HCT116 (cell line): ENCODE results near the gene TMEM238. TPM values are rescaled to one million over a fixed set of nuclear protein-coding genes. Genes with fewer than 3 reads are reported as not detected.

ENCODE experiments used
- ATAC-seq: fragments of 200-7000 bp; cut with Tn5 transposase; 2 replicates; pipeline ENCODE4 v1.9.1; 2020; ENCODE audit warnings: mild to moderate bottlenecking, moderate library complexity
- BruUV-seq: library from RNA; stranded (reverse); fragments of 400-500 nt; replicated peaks from 2 replicates; lab custom pipeline; 2021; lab: Mats Ljungman, UMichigan
- CTCF ChIA-PET: fragments of 300-600 bp; sonication (Branson Sonifier 250); formaldehyde crosslinking; loops from one replicate; lab custom pipeline; 2021; ENCODE audit warnings: antibody characterized with exemption; lab: Charles Lee
- POLR2A ChIA-PET: fragments of 300-600, 350-600 bp; sonication (Branson Sonifier 250); formaldehyde crosslinking; loops from one replicate; lab custom pipeline; 2021; ENCODE audit warnings: antibody characterized with exemption; lab: Charles Lee
- RAD21 ChIA-PET, 2 experiments: fragments of 300-600 bp; sonication (Branson Sonifier 250); formaldehyde crosslinking; loops; one replicate each; lab custom pipeline; 2023; ENCODE audit warnings: low total read pairs in 2 of 2; ENCODE audit not compliant: uncharacterized antibody in 2 of 2, unreplicated experiment in 2 of 2, low non-redundant PET in 1 of 2; lab: Charles Lee
- DNase-seq: peaks from one replicate; pipeline ENCODE4 v3.0.0-alpha.2; 2010; ENCODE audit warnings: low read depth, low spot score
- H2AFZ ChIP-seq: fragments of 200-600 bp; shearing (Covaris generic), sonication (generic); 2 replicates; pipeline ENCODE4 v1.6.1; 2017; ENCODE audit warnings: low read depth, mixed run types, mixed read lengths, antibody characterized with exemption, low read length; ENCODE audit not compliant: poor library complexity, severe bottlenecking
- H3K27ac ChIP-seq: 2 replicates; pipeline ENCODE4 v1.5.1; 2012; ENCODE audit warnings: low read depth, low read length
- H3K27me3 ChIP-seq: fragments of 200-600 bp; sonication (generic); 2 replicates; pipeline ENCODE4 v1.6.1; 2016; ENCODE audit warnings: mixed run types, low read length, mixed read lengths; ENCODE audit not compliant: insufficient read depth
- H3K36me3 ChIP-seq, 2 experiments: fragments of 200-500 bp in 1 of 2; fragments of 200-600 bp in 1 of 2; sonication (Bioruptor generic) in 1 of 2; sonication (generic) in 1 of 2; 2 replicates each; pipeline versions ENCODE4 v1.5.1 to v1.6.1; 2014 to 2016; ENCODE audit warnings: low read length in 2 of 2, inconsistent platforms in 1 of 2, mixed read lengths in 1 of 2, mixed run types in 1 of 2; ENCODE audit not compliant: insufficient read depth in 2 of 2, control insufficient read depth in 1 of 2
- H3K4me1 ChIP-seq, 2 experiments: fragments of 200-600 bp in 1 of 2; sonication (generic) in 1 of 2; 2 replicates each; pipeline versions ENCODE4 v1.5.1 to v1.6.1; 2012 to 2017; ENCODE audit warnings: low read length in 2 of 2, inconsistent platforms in 1 of 2, mild to moderate bottlenecking in 1 of 2, mixed read lengths in 1 of 2, mixed run types in 1 of 2, moderate library complexity in 1 of 2; ENCODE audit not compliant: insufficient read depth in 2 of 2, control insufficient read depth in 1 of 2
- H3K4me2 ChIP-seq: fragments of 200-600 bp; sonication (generic); 2 replicates; pipeline ENCODE4 v1.6.1; 2017; ENCODE audit warnings: mixed run types, low read length, mixed read lengths
- H3K4me3 ChIP-seq, 2 experiments: fragments of 200-600 bp in 1 of 2; sonication (generic) in 1 of 2; replicated peaks in 1 of 2; 2 replicates each; pipeline ENCODE4 v1.5.1; 2011 to 2016; ENCODE audit warnings: low read length in 2 of 2, control low read depth in 1 of 2, low read depth in 1 of 2, mild to moderate bottlenecking in 1 of 2, mixed read lengths in 1 of 2, mixed run types in 1 of 2
- H3K79me2 ChIP-seq: fragments of 200-600 bp; sonication (generic); 2 replicates; pipeline ENCODE4 v1.6.1; 2017; ENCODE audit warnings: mild to moderate bottlenecking, mixed run types, low read length, moderate library complexity, mixed read lengths; ENCODE audit not compliant: insufficient read depth
- H3K9ac ChIP-seq: fragments of 200-600 bp; sonication (generic); 2 replicates; pipeline ENCODE4 v1.6.1; 2016; ENCODE audit warnings: low read length, mixed read lengths
- H3K9me2 ChIP-seq: fragments of 200-600 bp; sonication (generic), shearing (Covaris generic); 2 replicates; pipeline ENCODE4 v1.6.1; 2017; ENCODE audit warnings: mixed run types, mild to moderate bottlenecking, moderate library complexity; ENCODE audit not compliant: insufficient read depth
- H3K9me3 ChIP-seq, 2 experiments: fragments of 200-500 bp in 1 of 2; fragments of 200-600 bp in 1 of 2; sonication (Bioruptor generic) in 1 of 2; sonication (generic) in 1 of 2; 2 replicates each; pipeline ENCODE4 v1.6.1; 2014 to 2017; ENCODE audit warnings: low read length in 2 of 2, mixed read lengths in 2 of 2, inconsistent platforms in 1 of 2, low read depth in 1 of 2, mild to moderate bottlenecking in 1 of 2, mixed run types in 1 of 2, moderate library complexity in 1 of 2; ENCODE audit not compliant: control insufficient read depth in 1 of 2, insufficient read depth in 1 of 2
- H4K20me1 ChIP-seq: fragments of 200-600 bp; sonication (generic), shearing (Covaris generic); 2 replicates; pipeline ENCODE4 v1.6.1; 2017; ENCODE audit warnings: mixed run types, mild to moderate bottlenecking, moderate library complexity; ENCODE audit not compliant: insufficient read depth
- ATF3 ChIP-seq: IDR thresholded peaks from 2 replicates; pipeline ENCODE4 v1.6.1; 2012
- CBX3 ChIP-seq: IDR thresholded peaks from 2 replicates; pipeline ENCODE4 v1.6.1; 2012; ENCODE audit warnings: low read depth
- CEBPB ChIP-seq: IDR thresholded peaks from 2 replicates; pipeline ENCODE4 v1.6.1; 2012; ENCODE audit warnings: low read depth
- CTCF ChIP-seq, 3 experiments: fragments of 200-600 bp in 1 of 3; sonication (generic) in 1 of 3; IDR thresholded peaks in 2 of 3; conservative IDR thresholded peaks in 1 of 3; 2 replicates each; pipeline ENCODE4 v1.5.1; 2012 to 2017; ENCODE audit warnings: low read depth in 2 of 3, low read length in 2 of 3, antibody characterized with exemption in 1 of 3, borderline replicate concordance in 1 of 3, control low read depth in 1 of 3, mild to moderate bottlenecking in 1 of 3, mixed read lengths in 1 of 3, mixed run types in 1 of 3, moderate library complexity in 1 of 3; ENCODE audit not compliant: insufficient read depth in 1 of 3
- FOSL1 ChIP-seq: IDR thresholded peaks from 2 replicates; pipeline ENCODE4 v1.6.1; 2012; ENCODE audit warnings: low read depth
- JUND ChIP-seq: IDR thresholded peaks from 2 replicates; pipeline ENCODE4 v1.6.1; 2012
- RAD21 ChIP-seq: IDR thresholded peaks from 2 replicates; pipeline ENCODE4 v1.6.1; 2012; ENCODE audit warnings: low read depth, mild to moderate bottlenecking
- REST ChIP-seq: IDR thresholded peaks from 2 replicates; pipeline ENCODE4 v1.6.1; 2012; ENCODE audit warnings: low read depth
- SIN3A ChIP-seq: IDR thresholded peaks from 2 replicates; pipeline ENCODE4 v1.6.1; 2012; ENCODE audit warnings: low read depth
- SRF ChIP-seq: IDR thresholded peaks from 2 replicates; pipeline ENCODE4 v1.6.1; 2012; ENCODE audit warnings: low read depth
- YY1 ChIP-seq: IDR thresholded peaks from 2 replicates; pipeline ENCODE4 v1.6.1; 2011; ENCODE audit warnings: low read length, low read depth, moderate library complexity, mild to moderate bottlenecking; ENCODE audit not compliant: insufficient replicate concordance; ENCODE audit errors: extremely low read depth
- intact Hi-C: fragments of 100-400 bp; cut with micrococcal nuclease; formaldehyde crosslinking; loops from 2 replicates; pipeline ENCODE4 v1.10.0; 2022
- total RNA-seq: library from RNA; stranded (reverse); gene quantifications from one replicate; pipeline ENCODE4 v1.2.1, GENCODE V29; 2021; ENCODE audit not compliant: unreplicated experiment

TMEM238 gene
- total RNA-seq, 1 experiment from 2014 or later: 21.0 TPM

GRCh38 chr19:55406091-55406825, 22.2 kb upstream of the TMEM238 start:
- TSS peak; percentile 66 for BruUV-seq
- DNase-seq (no peak), ATAC-seq (no peak)
- H3K9ac ChIP-seq: peak overlapping the region; percentile 99
- intact Hi-C loops: no loop called here
- RAD21 ChIA-PET: no interaction called here
- H3K4me3 ChIP-seq: peak overlapping the region; percentile 81 to 93
- CTCF ChIA-PET: no interaction called here
- TF ChIP-seq CEBPB (no peak), CTCF (IDR thresholded peaks at IDR 0.05 in 2 of 3, conservative IDR thresholded peaks at IDR 0.05 in 1 of 3; ENCODE audit: borderline replicate concordance in 1 of 3, insufficient read depth in 1 of 3, low read depth in 2 of 3, low read length in 2 of 3) (no peak), SRF (no peak), CBX3 (no peak), YY1 (no peak), FOSL1 (no peak), JUND (no peak), ATF3 (no peak), SIN3A (no peak), RAD21 (no peak), REST (no peak)
- peaks cover 37 to 48% of the 10 kb centered on the region in 2 experiments for H3K36me3 ChIP-seq
- no peaks in the 10 kb centered on the region for H3K9me3 ChIP-seq
- H3K27me3 ChIP-seq: no peaks in the 10 kb centered on the region
- peaks cover 12 to 27% of the 10 kb centered on the region in 2 experiments for H3K4me1 ChIP-seq
- H2AFZ ChIP-seq: no peak overlapping the region
- peak overlapping the region; percentile 95 for H3K27ac ChIP-seq
- POLR2A ChIA-PET: interaction anchor here (1.1 to 1.9 kb wide), 5 partner anchors 9 to 198 kb away, joined by 3 to 13 read pairs (median 5); partner anchors contain the start of genes HSPBP1, KMT5C and TMEM238
- H3K79me2 ChIP-seq: peaks cover 54% of the 10 kb centered on the region
- H3K4me2 ChIP-seq: peak overlapping the region; percentile 83
- peaks cover 17% of the 10 kb centered on the region; the same call in 1 of the 2 replicates for H4K20me1 ChIP-seq
- H3K9me2 ChIP-seq: no peaks in the 10 kb centered on the region
